Omental fat pad (tissue), 4 donors: ENCODE data around the gene SDK2. TPM values are rescaled to one million over a fixed set of nuclear protein-coding genes. Genes with fewer than 3 reads are reported as not detected.

ENCODE experiments used
- ATAC-seq: fragments of 150-250 bp; one replicate; pipeline ENCODE4 v1.9.1; 2016; ENCODE audit warnings: mild to moderate bottlenecking, moderate library complexity; ENCODE audit not compliant: low FRiP score
- DNase-seq: peaks from one replicate; pipeline ENCODE4 v3.0.0-alpha.2; 2019; ENCODE audit warnings: low spot score
- total RNA-seq, 4 donors: library from RNA; depleted of rRNA; stranded (reverse); fragments of >200 nt; gene quantifications; one replicate each; pipeline ENCODE4 v1.1.0, GENCODE V29; 2016
- TF ChIP-seq, protein P1 (sequence below), 3 donors: fragments of 450-650 bp; IDR thresholded peaks; one replicate each; pipeline ENCODE4 v1.5.1; 2016 to 2017; ENCODE audit warnings: antibody characterized with exemption in 3 of 3, mild to moderate bottlenecking in 3 of 3, moderate library complexity in 2 of 3

The SDK2 gene
- total RNA-seq, 4 donors from 2014 or later, result 0.46 to 1.4 (median 0.64) TPM

DNA sequence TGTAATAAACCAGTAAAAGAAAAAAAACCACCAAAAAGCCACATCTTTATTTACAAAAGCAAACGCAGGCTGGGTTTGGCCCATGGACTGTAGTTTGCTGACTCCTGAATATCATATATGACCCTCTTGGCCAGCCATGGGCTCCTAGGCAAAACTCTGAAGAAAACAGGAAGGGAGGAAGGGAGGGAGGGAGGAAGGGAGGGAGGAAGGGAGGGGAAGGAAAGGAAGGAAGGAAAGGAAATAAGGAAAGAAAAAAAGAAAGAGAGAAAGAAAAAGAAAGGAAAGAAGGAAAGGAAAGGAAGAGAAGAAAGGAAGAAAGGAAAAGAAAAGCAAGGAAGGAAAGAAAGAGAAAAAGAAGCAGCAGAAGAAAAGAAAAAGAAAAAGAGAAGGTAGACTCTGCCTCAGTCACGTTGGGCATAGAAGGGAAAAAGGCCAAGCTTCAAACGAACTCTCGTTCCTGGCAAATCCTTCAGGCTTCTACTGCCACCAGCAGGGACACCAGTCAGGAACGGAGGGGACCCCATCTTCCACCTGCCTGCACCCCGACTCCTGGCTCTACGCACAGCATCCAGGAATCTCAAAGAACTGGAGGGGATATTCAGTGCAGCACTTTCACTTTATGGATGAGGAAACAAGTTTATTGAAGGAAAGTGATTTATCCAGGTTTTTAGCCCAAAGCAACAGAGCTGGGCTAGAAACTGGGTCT lies 354.5 kb downstream of the SDK2 start:
- ATAC-seq (no peak), DNase-seq (no peak)
- TF ChIP-seq, protein P1, sequence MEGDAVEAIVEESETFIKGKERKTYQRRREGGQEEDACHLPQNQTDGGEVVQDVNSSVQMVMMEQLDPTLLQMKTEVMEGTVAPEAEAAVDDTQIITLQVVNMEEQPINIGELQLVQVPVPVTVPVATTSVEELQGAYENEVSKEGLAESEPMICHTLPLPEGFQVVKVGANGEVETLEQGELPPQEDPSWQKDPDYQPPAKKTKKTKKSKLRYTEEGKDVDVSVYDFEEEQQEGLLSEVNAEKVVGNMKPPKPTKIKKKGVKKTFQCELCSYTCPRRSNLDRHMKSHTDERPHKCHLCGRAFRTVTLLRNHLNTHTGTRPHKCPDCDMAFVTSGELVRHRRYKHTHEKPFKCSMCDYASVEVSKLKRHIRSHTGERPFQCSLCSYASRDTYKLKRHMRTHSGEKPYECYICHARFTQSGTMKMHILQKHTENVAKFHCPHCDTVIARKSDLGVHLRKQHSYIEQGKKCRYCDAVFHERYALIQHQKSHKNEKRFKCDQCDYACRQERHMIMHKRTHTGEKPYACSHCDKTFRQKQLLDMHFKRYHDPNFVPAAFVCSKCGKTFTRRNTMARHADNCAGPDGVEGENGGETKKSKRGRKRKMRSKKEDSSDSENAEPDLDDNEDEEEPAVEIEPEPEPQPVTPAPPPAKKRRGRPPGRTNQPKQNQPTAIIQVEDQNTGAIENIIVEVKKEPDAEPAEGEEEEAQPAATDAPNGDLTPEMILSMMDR (IDR thresholded peaks at IDR 0.05), result no peak

DNA sequence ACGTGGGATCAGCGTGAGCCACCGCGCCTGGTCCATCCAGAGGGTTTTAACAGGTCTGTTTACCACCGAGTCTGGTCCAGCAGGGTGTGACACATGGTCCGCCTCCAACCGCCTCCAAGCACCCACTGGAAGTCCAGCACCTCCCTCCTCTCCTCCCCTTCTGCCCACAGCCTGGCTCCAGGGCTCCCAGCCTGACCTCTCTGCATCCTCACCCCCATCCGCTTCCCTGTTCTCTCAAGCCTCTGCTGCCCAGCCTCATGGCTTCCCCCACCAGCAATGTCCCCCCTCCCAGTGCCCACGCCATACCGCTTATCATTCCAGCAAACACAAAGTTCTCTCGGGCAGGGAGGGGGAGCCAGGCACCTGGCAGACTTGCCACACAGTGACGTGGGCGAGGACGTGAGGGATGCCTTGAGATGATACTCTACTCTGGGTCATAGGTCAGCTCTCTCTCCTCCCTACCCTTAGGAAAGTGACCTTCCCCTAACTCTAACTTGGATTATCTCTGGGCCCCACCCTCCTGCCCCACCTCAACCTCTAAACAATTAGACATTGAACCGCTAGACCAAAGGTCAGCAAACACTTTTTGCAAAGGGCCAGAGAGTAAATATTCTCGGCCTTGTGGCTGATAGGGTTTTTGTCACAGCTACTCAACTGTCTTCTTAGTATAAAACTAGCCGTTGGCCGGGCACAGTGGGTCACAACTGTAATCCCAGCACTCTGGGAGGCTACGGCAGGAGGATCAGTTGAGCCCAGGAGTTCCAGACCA lies 355.5 kb downstream of the SDK2 start:
- ATAC-seq (peak; percentile 30), DNase-seq (no peak)
- TF ChIP-seq, protein P1 (IDR thresholded peaks at IDR 0.05), result no peak

DNA sequence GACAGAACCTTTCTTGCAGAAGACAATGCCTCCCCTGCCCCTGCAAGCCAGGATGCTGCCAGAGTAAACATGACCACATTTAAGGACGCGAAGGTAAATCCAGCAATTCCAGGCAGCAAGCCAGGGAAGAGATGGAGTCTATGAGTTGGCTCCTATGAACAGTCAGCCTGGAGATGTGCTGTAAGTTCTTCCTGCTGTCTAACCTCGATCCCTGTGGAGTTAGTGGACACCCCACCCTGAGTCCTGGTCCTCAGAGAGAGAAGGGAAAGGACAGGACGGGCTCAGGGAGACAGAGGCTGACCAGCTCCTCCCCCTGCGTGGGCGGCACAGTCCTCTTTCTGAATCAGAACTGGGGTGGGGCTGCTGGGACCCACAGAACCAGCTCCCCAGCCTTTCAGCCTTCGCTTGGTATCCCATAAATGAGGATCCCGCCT lies 357.4 kb downstream of the SDK2 start:
- TF ChIP-seq, protein P1 (IDR thresholded peaks at IDR 0.05), result no peak
- no peak for DNase-seq
- peak; percentile 4 for ATAC-seq

DNA sequence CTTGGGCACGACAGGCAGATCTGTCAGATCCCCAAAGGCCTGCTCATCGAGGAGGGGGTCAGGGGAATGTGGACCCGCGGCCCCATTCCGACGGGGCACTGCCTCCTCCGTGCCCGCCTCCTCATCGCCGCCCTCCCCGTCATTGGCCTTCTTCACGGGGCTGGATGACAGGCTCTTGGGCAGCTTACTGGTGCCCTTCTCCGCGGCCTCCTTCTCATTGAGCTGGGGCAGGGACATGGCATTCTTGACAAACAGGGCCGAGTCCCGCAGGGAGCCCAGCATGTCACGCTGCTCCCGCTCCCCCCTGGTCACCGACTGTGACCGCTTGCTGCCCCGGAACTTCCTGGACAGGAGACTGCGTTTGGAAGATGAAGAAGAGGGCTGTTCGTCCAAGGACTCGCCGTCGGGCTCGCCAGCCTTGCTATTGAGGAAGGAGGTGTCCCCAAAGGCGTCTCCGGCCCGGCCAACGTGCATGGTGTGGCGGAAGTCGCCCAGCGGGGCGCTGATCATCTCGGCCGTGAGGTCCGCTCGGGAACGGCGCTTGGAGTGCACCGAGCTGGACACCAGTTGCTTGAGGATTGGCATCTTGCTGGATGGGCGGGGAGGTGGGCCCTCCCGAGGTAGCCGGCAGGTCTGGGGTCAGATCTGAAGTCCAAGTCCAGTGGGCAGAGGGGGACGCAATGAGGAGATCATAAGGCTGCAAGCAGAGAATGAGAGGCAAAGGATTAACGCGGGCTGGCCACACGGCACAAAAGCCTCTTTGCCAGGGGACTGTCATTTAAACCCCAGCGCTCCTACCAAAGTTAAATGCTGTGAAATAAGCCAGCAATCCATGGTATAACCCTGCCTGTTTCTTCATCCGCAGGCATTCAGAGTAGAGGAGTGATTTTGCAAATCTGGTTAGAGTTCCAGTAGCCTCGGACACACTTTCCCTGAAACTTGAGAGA lies 358.1 kb downstream of the SDK2 start:
- ATAC-seq (no peak), DNase-seq (no peak)
- TF ChIP-seq, protein P1 (IDR thresholded peaks at IDR 0.05), result no peak

DNA sequence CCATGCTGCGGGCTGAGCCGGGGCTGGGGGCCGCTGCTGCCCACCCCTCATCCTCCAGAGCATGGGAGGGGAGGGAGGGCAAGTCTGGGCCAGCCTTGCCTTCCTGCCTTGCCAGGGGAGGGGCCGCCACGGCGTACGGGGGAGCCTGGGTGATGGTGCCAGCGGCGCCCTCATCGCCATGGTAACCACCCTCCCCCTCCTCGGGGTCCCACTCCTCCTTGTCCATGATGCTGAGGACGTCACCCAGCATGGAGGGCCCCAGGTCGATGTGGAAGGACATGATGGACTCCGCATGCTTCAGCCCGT lies 358.7 kb downstream of the SDK2 start:
- TF ChIP-seq, protein P1 (IDR thresholded peaks at IDR 0.05), result no peak
- DNase-seq (no peak), ATAC-seq (no peak)

DNA sequence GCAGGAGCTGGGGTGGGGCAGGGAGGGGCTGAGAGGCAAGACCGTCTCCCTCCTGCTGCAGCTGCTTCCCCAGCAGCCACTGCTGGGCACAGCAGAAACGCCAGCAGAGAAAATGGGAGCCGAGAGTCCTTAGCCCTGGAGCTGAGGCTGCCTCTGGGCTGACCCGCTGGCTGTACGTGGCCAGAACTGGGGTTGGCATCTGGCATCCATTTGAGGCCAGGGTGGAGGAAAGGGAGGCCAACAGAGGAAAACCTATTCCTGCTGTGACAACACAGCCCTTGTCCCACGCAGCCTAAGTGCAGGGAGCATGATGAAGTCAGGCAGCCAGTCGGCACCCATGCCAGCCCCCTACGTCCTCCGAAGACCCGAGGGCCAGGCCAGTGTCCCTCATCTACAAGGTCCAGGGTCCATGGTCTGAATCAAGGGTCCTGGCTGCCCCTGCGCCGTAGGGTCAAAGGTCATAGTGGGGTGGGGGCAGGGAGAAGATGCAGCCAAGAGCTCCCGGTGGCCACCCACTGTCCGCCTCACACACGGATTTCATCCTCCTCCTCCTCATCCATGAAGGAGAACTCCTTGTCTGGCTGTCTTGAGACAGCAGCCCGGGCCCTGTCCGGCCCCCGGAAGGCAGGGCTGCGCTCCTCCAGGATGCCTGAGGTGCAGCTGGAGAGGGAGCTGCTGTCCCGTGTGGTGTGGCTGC lies 359.2 kb downstream of the SDK2 start:
- no peak for ATAC-seq
- TF ChIP-seq, protein P1 (IDR thresholded peaks at IDR 0.05), result no peak
- DNase-seq, result no peak
